Endothelial cell of umbilical vein (primary cell): Measurements from ENCODE around the gene MECR. TPM values are rescaled to one million over a fixed set of nuclear protein-coding genes. Genes with fewer than 3 reads are reported as not detected.

Experiments used
- BruUV-seq: library from RNA; stranded (reverse); fragments of 400-500 nt; replicated peaks from 2 replicates; lab custom pipeline; 2021; lab: Mats Ljungman, UMichigan
- CTCF ChIA-PET: fragments of 300-600, 350-600 bp; sonication (Branson Sonifier 250); formaldehyde crosslinking; loops from one replicate; lab custom pipeline; 2021; ENCODE audit warnings: antibody characterized with exemption, inconsistent platforms; lab: Charles Lee
- POLR2A ChIA-PET: fragments of 300-600, 350-600 bp; sonication (Branson Sonifier 250); formaldehyde crosslinking; loops from one replicate; lab custom pipeline; 2021; ENCODE audit warnings: antibody characterized with exemption, inconsistent platforms; lab: Charles Lee
- DNase-seq: peaks from one replicate; pipeline ENCODE4 v3.0.0-alpha.2; 2011; ENCODE audit warnings: low read depth, low spot score
- FAIRE-seq: peaks from 2 replicates; lab custom pipeline; 2011; peaks lifted over from hg19 to GRCh38; lab: Jason Lieb, UNC
- H2AFZ ChIP-seq: 2 replicates; pipeline ENCODE4 v1.6.0; 2012; ENCODE audit warnings: low read depth, low read length, control low read depth, inconsistent platforms
- H3K27ac ChIP-seq: 2 replicates; pipeline ENCODE4 v1.5.1; 2011; ENCODE audit warnings: low read depth, mild to moderate bottlenecking, control low read depth, low read length, moderate library complexity; ENCODE audit not compliant: insufficient read depth
- H3K27me3 ChIP-seq, 2 experiments: 2 replicates each; pipeline versions ENCODE4 v1.6.0 to v1.6.1; 2011; ENCODE audit warnings: low read length in 2 of 2, mixed read lengths in 1 of 2; ENCODE audit not compliant: control insufficient read depth in 2 of 2, insufficient read depth in 2 of 2
- H3K36me3 ChIP-seq, 2 experiments: 2 replicates in 1 of 2; 3 replicates in 1 of 2; pipeline ENCODE4 v1.5.1; 2011; ENCODE audit warnings: low read length in 2 of 2, mild to moderate bottlenecking in 1 of 2, moderate library complexity in 1 of 2; ENCODE audit not compliant: control insufficient read depth in 2 of 2, insufficient read depth in 2 of 2; ENCODE audit errors: extremely low read depth in 1 of 2
- H3K4me1 ChIP-seq: 3 replicates; pipeline ENCODE4 v1.5.1; 2011; ENCODE audit warnings: mild to moderate bottlenecking, low read length; ENCODE audit not compliant: control insufficient read depth, insufficient read depth; ENCODE audit errors: extremely low read depth
- H3K4me2 ChIP-seq: 2 replicates; pipeline ENCODE4 v1.6.1; 2011; ENCODE audit warnings: low read length, control low read depth, mixed read lengths; ENCODE audit not compliant: insufficient read depth
- H3K4me3 ChIP-seq, 3 experiments: fragments of 200-600 bp in 1 of 3; sonication (generic), shearing (Covaris generic) in 1 of 3; replicated peaks in 1 of 3; 2 replicates each; pipeline ENCODE4 v1.5.1; 2011 to 2016; ENCODE audit warnings: control low read depth in 3 of 3, low read length in 3 of 3, mild to moderate bottlenecking in 2 of 3, inconsistent platforms in 1 of 3, low read depth in 1 of 3, moderate library complexity in 1 of 3; ENCODE audit not compliant: insufficient read depth in 1 of 3
- H3K79me2 ChIP-seq: 2 replicates; pipeline ENCODE4 v1.6.0; 2012; ENCODE audit warnings: low read length, inconsistent platforms; ENCODE audit not compliant: control insufficient read depth, insufficient read depth
- H3K9ac ChIP-seq: replicated peaks from 2 replicates; pipeline ENCODE3; 2011; ENCODE audit warnings: low read length, control low read depth; ENCODE audit not compliant: insufficient read depth; ENCODE audit errors: extremely low read depth
- H3K9me1 ChIP-seq: replicated peaks from 3 replicates; pipeline ENCODE4 v1.6.0; 2011; ENCODE audit warnings: mild to moderate bottlenecking, low read length; ENCODE audit not compliant: control insufficient read depth, insufficient read depth; ENCODE audit errors: extremely low read depth
- H3K9me3 ChIP-seq: replicated peaks from 2 replicates; pipeline ENCODE4 v1.5.1; 2012; ENCODE audit warnings: low read length, inconsistent platforms; ENCODE audit not compliant: control insufficient read depth, insufficient read depth
- H4K20me1 ChIP-seq: replicated peaks from 2 replicates; pipeline ENCODE3; 2011; ENCODE audit warnings: mild to moderate bottlenecking, low read length; ENCODE audit not compliant: control insufficient read depth, insufficient read depth; ENCODE audit errors: extremely low read depth
- CTCF ChIP-seq, 2 donors: IDR thresholded peaks; 1 replicate in 1 of 2; 2 replicates in 1 of 2; pipeline ENCODE4 v1.5.1; 2011; ENCODE audit warnings: low read length in 2 of 2, mild to moderate bottlenecking in 2 of 2, moderate library complexity in 2 of 2, control low read depth in 1 of 2, inconsistent platforms in 1 of 2, low read depth in 1 of 2; ENCODE audit not compliant: insufficient read depth in 1 of 2; ENCODE audit errors: extremely low read depth in 1 of 2
- EZH2 ChIP-seq: IDR thresholded peaks from 2 replicates; pipeline ENCODE4 v1.6.1; 2012; ENCODE audit warnings: borderline replicate concordance, low read depth, mild to moderate bottlenecking, moderate library complexity, low read length, inconsistent platforms; ENCODE audit not compliant: severe bottlenecking
- FOS ChIP-seq: IDR thresholded peaks from 2 replicates; pipeline ENCODE4 v1.6.1; 2011; ENCODE audit warnings: mild to moderate bottlenecking, low read length, moderate library complexity, borderline replicate concordance; ENCODE audit not compliant: insufficient read depth
- GATA2 ChIP-seq: IDR thresholded peaks from 2 replicates; pipeline ENCODE4 v1.7.0; 2011; ENCODE audit warnings: low read depth, mild to moderate bottlenecking, moderate library complexity, mixed read lengths, low read length; ENCODE audit not compliant: insufficient read length, insufficient read depth
- JUN ChIP-seq: IDR thresholded peaks from 2 replicates; pipeline ENCODE4 v1.6.1; 2011; ENCODE audit warnings: borderline replicate concordance, low read depth; ENCODE audit not compliant: insufficient read length, insufficient read depth
- MAX ChIP-seq: IDR thresholded peaks from 2 replicates; pipeline ENCODE4 v1.6.1; 2011; ENCODE audit not compliant: insufficient read depth, insufficient read length
- MYC ChIP-seq: IDR thresholded peaks from one replicate; pipeline ENCODE4 v1.6.1; 2011; ENCODE audit warnings: mild to moderate bottlenecking, low read depth, low read length
- POLR2A ChIP-seq: IDR thresholded peaks from 2 replicates; pipeline ENCODE4 v1.6.1; 2012; ENCODE audit warnings: low read depth, mild to moderate bottlenecking, control low read depth, low read length
- dilution Hi-C: fragments of 300-500 bp; cut with MboI; formaldehyde crosslinking; loops from one replicate; pipeline ENCODE4 v1.15.0; 2019; ENCODE audit warnings: low sequenced_read_pairs; ENCODE audit not compliant: extremely low pct_ligation_motif_present
- intact Hi-C: fragments of 100-400 bp; cut with micrococcal nuclease; formaldehyde crosslinking; loops from one replicate; pipeline ENCODE4 v1.10.0; 2022
- polyA plus RNA-seq, 4 experiments: library from polyadenylated mRNA; depleted of rRNA in 3 of 4; stranded (reverse) in 3 of 4; unstranded in 1 of 4; fragments of >200 nt; gene quantifications; 2 replicates each; pipeline versions ENCODE4 v1.2.1 to v1.2.3, GENCODE V29; 2011 to 2012; ENCODE audit warnings: missing spikeins in 1 of 4
- total RNA-seq: library from RNA; stranded (reverse); gene quantifications from 2 replicates; pipeline ENCODE4 v1.2.3, GENCODE V29; 2021

The MECR gene
- total and polyA plus RNA-seq, 2 donors (not counting 3 experiments of a cell fraction or from before 2014, with no cell fraction given): 24.6 to 30.1 TPM

GRCh38 chr1:29264773-29265389 is 34.1 kb upstream of the MECR start:
- no peaks in the 10 kb centered on the region for H3K79me2 ChIP-seq
- ChIA-PET CTCF (no interaction called here), POLR2A (no interaction called here)
- intact Hi-C loops (no loop called here), dilution Hi-C loops (no loop called here)
- no peak overlapping the region for H3K27ac ChIP-seq
- no peak for TF ChIP-seq EZH2
- TF ChIP-seq JUN: no peak
- no peak for TF ChIP-seq POLR2A
- peak; percentile 44 for TF ChIP-seq FOS
- no peaks in the 10 kb centered on the region for H3K4me1 ChIP-seq
- H4K20me1 ChIP-seq: no peaks in the 10 kb centered on the region
- no peak overlapping the region for H3K4me3 ChIP-seq
- BruUV-seq: no TSS peak
- H3K9me3 ChIP-seq: no peaks in the 10 kb centered on the region
- FAIRE-seq (no peak), DNase-seq (no peak)
- no peak overlapping the region for H3K9ac ChIP-seq
- no peak overlapping the region for H2AFZ ChIP-seq
- no peak overlapping the region for H3K4me2 ChIP-seq
- no peaks in the 10 kb centered on the region for H3K9me1 ChIP-seq
- H3K27me3 ChIP-seq: peaks cover 19 to 25% of the 10 kb centered on the region in 2 experiments
- no peaks in the 10 kb centered on the region for H3K36me3 ChIP-seq

DNA sequence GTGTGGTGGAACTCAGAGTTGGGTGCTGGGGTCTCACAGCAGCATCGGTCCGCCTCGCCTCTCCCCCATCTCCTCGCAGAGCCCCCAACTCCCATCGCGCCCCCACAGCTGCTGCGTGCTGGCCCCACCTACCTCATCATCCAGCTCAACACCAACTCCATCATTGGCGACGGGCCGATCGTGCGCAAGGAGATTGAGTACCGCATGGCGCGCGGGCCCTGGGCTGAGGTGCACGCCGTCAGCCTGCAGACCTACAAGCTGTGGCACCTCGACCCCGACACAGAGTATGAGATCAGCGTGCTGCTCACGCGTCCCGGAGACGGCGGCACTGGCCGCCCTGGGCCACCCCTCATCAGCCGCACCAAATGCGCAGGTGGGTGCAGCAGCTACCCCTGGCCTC is 29.8 kb upstream of the MECR start:
- H3K27ac ChIP-seq: no peak overlapping the region
- H3K9me3 ChIP-seq: no peaks in the 10 kb centered on the region
- dilution Hi-C loops: no loop called here
- POLR2A ChIA-PET: no interaction called here
- peaks cover 10 to 19% of the 10 kb centered on the region in 2 experiments for H3K27me3 ChIP-seq
- peaks cover 2% of the 10 kb centered on the region for H3K4me1 ChIP-seq
- no peak overlapping the region for H2AFZ ChIP-seq
- BruUV-seq: no TSS peak
- H4K20me1 ChIP-seq: no peaks in the 10 kb centered on the region
- H3K4me2 ChIP-seq: no peak overlapping the region
- FAIRE-seq (no peak), DNase-seq (no peak)
- CTCF ChIA-PET: interaction anchor here (0.8 to 1.3 kb wide), 2 partner anchors 15 to 1519 kb away, joined by 3 to 4 read pairs; no protein-coding TSS in a partner anchor
- peak; percentile 14 for TF ChIP-seq EZH2
- no peak for TF ChIP-seq JUN
- TF ChIP-seq MAX: no peak
- TF ChIP-seq GATA2: no peak
- no peak for TF ChIP-seq CTCF (IDR thresholded peaks at IDR 0.05; ENCODE audit: extremely low read depth in 1 of 2, insufficient read depth in 1 of 2, low read depth in 1 of 2, low read length in 2 of 2)
- TF ChIP-seq MYC: no peak
- no peak for TF ChIP-seq FOS
- no peak for TF ChIP-seq POLR2A
- no peak overlapping the region for H3K9ac ChIP-seq
- H3K79me2 ChIP-seq: no peaks in the 10 kb centered on the region
- H3K36me3 ChIP-seq: no peaks in the 10 kb centered on the region
- no peak overlapping the region for H3K4me3 ChIP-seq
- H3K9me1 ChIP-seq: no peaks in the 10 kb centered on the region
- intact Hi-C loops: no loop called here
